HG02973 (cell line): Measurements from ENCODE around the gene OPN4.

Source experiments
- ATAC-seq: cut with Tn5 transposase; IDR thresholded peaks from one replicate; pipeline ENCODE4 v1.9.1; 2021; ENCODE audit warnings: moderate library complexity; ENCODE audit not compliant: unreplicated experiment

The OPN4 gene

DNA sequence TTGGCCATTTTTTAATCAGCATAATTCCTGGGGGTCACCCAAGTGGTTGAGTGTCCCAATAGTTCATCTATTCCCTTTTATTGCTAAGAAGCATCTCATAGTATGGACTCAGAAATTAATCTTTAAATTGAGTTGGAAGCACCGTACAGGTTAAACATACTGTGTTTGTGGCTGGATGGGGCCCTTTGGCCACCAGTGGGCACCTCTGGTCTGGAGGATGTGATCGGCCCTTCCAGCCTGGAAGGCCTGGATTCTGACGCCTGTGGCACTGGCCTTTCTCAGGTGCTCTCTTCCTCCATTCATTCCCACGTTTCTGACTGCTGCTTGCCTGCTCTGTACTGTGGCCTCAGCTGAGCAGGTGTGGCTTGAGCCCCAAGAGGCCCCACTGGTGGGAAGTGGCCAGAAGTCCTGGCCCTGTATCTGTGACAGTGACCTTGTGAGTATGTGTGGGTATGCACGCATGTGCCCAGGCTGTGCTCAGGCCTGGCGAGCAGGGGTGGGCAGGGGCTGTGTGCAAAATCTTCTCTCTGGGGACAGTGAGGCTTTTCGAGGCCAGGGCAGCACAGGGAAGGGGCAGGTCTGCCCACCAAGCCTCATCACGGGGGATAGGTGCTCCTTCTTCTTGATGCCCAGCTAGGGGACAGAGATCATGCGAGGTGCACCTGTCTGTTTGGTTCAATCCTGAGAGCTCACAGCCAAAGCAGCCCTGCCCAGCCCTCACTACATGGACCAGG, 44.0 kb downstream of the OPN4 start:
- ATAC-seq = no peak

DNA sequence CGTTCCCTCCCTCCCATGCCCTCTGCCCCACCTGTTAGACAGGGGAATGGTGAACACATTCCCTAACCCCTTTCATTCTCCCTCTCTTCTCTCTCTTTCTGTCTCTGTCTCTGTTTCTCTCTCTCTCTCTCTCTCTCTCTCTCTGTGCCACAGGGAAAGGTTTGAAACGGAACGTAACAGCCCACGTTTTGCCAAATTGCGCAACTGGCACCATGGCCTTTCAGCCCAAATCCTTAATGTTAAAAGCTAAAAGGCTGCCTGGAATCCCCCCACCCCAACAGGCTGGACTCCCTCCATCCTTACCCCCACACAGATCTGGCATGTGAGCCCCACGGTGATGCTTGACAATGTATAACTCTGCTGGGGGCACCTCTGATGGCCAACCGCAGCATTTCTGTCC, 44.8 kb downstream of the OPN4 start:
- no peak for ATAC-seq

DNA sequence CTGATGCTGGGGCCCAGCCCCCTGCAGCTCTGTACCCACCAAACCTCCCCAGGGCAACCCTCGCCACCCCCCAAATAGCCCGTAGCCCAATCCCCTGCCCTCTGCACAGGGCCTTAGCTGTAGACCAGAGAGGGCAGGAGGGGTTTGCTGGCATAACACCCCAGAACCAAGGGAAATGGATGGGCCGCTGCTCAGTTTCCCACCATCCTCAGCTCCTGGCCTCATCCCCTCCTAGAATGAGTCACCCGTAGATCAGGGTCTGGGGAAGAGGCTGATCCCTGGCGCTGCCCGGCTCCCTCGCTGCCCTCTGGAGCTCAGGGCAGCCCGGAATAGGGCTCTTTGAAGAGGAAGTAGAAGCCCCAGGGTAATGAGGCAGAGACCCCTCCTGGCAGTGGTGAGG, 45.2 kb downstream of the OPN4 start:
- no peak for ATAC-seq

GRCh38 chr10:86699991-86700840, 45.9 kb downstream of the OPN4 start:
- ATAC-seq = no peak

GRCh38 chr10:86700851-86701617, 46.7 kb downstream of the OPN4 start:
- no peak for ATAC-seq

DNA sequence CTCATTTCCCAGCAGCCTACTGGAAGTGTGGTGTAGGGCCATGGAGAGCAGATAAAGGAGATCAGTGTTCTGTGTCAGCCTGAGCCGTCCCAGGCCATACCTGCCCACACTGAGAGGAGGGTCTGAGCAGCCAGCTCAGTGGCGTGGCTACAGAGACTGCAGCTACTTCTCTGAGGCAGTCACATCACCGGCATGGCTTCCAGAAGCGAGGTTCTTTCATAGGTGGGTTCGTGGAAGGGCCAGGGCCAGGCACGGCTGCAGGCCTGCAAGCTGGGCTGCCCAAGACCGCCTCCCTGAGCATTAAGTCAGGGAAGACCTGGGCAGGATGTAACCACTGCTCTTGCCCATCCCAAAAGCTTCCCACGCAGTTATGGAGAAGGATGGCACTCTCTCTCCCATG, 48.8 kb downstream of the OPN4 start:
- ATAC-seq = no peak

DNA sequence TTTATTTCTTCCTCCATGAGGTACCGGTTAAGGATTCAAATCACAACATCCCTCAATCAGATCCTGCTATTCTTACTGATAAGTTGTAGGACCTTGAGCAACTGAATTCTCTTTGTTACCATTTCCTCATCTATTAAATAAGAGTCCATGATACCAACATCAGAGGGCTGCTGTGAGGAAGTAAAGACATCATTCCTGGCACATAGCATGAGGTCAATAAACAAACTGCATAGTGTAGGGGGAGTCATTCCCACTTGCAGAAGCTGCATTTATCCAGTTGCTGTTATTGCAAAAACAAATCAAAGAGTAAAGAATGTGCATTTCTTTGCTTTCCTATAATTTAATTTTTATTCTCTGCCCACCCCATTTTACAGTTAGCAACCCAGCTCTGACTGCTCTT, 50.8 kb downstream of the OPN4 start:
- ATAC-seq = no peak

- no peak for ATAC-seq
Measured at GRCh38 chr10:86705905-86706304, 51.6 kb downstream of the OPN4 start.

GRCh38 chr10:86706401-86706841, 52.1 kb downstream of the OPN4 start:
- ATAC-seq = no peak

GRCh38 chr10:86706977-86707376, 52.6 kb downstream of the OPN4 start:
- ATAC-seq = no peak

DNA sequence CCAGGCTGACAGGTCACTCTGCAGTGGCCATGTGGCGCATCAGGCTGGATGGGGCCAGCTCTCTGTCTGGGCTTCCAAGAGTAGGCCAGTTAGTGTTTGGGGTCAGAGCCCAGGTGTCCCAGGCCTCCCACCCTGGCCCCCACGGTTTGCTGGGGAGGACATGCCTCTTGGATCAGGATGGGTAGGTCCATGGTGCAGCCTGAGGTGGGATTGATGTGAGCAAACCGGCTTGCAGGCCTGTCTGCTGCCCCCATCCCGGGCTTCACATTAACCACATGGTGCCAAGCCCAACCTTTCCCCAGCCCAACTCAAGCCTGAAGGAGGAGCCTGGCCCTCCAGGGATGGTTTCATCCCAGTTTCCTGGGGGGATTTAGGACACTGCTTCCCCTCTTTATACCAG, 53.2 kb downstream of the OPN4 start:
- no peak for ATAC-seq

- ATAC-seq = no peak
Measured at GRCh38 chr10:86708068-86708782, 53.9 kb downstream of the OPN4 start.

DNA sequence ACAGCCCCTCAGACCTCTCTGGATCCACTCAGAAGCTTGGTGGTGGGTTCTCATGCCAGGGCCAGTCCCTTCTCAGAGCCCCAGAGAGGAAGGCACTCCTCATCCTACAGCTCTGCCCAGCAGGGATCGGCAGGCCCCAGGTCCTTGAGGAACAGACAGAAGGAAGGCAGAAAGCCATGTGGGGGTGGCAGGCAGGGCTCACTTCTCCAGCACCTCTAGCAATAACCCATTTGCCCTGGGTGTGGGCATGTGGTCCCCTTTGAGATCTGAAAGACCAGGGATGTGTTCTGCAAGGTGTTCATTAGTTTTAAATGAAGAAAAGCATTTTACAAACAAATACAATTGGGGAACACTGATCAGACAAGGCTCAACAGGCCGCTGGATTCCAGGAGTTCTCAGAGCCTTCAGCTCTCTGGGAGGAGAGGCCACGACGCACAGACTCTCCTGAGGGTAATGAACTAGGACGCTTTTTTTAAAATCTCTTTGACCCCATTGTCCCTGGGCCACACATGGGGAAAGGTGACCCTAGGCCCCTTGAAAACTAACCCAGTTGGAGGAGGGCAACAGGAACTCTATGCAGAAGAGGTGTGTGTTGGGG, 54.5 kb downstream of the OPN4 start:
- no peak for ATAC-seq

- ATAC-seq = no peak
Measured at GRCh38 chr10:86709396-86710185, 55.2 kb downstream of the OPN4 start.

DNA sequence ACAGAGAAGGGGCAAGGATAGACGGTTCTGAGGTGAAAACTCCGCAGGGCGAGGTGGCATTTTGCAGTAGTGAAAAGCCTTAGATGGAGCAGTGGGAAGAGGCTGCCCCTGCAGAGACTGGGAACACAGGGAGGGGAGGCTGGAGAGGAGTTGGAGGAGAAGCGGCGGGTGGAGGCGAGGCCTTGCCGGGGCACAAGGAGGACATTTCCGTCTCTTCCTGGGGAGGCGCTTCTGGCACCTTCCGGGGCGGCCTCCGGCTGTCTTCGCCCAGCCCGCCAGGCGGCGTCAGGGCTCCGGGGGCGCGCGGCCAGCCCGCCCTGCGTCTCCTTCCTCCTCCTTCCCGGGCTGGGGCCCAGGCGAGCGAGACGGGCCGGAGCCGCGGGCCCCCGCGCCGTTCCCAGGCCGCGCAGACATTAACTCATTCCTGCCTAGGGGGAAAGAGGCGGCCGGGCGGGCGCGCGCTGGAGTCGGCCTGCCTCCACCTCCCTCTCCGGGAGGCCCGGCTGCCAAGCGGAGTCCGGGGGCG, 56.7 kb downstream of the OPN4 start:
- peak; percentile 86 for ATAC-seq

- ATAC-seq = peak; percentile 41
Measured at GRCh38 chr10:86711513-86712316, 57.4 kb downstream of the OPN4 start.

- peak; percentile 18 for ATAC-seq
Measured at GRCh38 chr10:86712317-86712707, 58.0 kb downstream of the OPN4 start.

DNA sequence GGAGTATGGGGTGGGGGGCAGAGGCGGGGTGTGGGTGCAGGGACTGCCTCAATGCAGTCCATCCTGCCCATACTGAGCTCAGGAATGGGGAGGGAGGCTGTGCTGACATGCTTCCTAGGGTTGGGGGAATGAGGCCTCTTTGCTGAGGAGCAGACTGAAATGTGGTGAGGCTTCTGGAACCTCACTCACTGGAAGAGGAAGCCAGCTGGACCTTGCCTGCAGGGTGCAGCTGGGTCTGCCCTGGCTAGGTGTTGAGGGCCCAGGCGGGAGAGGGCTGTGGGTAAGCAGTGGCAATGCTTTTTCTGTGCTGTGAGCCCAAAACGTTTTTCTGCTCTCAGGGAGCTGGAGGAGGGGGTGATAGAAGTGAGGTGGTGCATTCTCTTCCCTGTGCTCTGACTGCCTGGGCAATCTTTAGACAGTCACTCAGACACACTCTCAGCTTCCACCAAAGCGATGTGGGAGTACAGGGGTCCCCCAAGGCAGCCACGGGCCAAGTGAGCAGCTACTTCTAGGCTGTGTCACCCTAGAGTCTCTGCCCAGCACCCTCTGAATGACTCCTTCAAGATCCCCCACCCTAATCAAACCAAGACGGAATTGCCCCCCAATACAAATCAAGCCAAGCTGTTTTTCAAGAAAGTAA, 60.9 kb downstream of the OPN4 start:
- ATAC-seq = no peak
